GM23248 (cell line): ENCODE measurements around the gene VCP.

Experiments used
- EZH2 ChIP-seq: fragments of 200-600 bp; sonication (generic); IDR thresholded peaks from 2 replicates; pipeline ENCODE4 v1.6.1; 2018; ENCODE audit warnings: antibody characterized with exemption, mild to moderate bottlenecking; ENCODE audit not compliant: insufficient read depth, poor library complexity, severe bottlenecking
- EZH2phosphoT487 ChIP-seq: fragments of 200-600 bp; sonication (generic); IDR thresholded peaks from 2 replicates; pipeline ENCODE4 v1.6.1; 2018; ENCODE audit warnings: antibody characterized with exemption, moderate library complexity, mild to moderate bottlenecking, low read depth; ENCODE audit not compliant: insufficient read depth

DNA sequence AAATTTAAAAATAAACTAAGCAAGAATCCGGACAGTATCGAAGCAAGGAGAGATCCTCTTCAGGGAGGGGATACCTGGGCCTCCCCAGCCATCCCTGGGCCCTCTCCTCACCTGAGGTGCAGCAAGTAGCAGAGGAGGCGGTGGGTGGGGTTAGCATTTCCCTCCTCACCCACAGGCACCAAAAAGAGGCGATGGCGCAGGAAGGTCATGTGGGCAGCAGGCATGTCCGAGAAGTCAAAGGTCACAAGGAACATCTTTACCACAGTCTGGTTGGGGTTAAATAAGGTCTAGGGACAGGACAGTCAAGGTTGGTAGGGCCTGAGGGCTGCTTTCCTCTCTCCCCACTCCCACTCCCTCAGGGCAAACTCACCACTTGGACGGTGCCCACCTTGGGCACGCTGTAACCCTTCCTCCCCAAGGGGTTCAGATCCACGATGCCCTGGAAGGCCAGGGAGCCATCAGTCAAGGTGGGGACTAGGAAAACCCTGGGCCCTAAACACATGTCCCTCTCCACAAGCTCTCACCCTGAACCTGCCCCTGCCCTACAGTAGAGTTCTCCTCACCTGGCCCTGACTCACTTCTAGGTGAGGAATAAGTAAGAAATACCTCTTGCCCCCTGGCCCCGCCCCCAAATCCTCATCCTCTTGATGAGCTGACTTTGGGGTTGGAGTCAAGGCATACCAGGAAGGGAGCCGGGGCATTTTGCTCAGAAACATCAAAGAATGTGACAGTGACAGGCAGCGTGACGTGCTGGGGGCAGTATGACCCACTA lies 33.3 kb upstream of the VCP start:
- TF ChIP-seq EZH2phosphoT487 (no peak), EZH2 (no peak)
